ENCODE results near the gene LIN7B. TPM values are rescaled to one million over a fixed set of nuclear protein-coding genes. Genes with fewer than 3 reads are reported as not detected.

The LIN7B gene, protein sequence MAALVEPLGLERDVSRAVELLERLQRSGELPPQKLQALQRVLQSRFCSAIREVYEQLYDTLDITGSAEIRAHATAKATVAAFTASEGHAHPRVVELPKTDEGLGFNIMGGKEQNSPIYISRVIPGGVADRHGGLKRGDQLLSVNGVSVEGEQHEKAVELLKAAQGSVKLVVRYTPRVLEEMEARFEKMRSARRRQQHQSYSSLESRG
- total RNA-seq = 3.4 and 5.8 TPM in 2 replicates

DNA sequence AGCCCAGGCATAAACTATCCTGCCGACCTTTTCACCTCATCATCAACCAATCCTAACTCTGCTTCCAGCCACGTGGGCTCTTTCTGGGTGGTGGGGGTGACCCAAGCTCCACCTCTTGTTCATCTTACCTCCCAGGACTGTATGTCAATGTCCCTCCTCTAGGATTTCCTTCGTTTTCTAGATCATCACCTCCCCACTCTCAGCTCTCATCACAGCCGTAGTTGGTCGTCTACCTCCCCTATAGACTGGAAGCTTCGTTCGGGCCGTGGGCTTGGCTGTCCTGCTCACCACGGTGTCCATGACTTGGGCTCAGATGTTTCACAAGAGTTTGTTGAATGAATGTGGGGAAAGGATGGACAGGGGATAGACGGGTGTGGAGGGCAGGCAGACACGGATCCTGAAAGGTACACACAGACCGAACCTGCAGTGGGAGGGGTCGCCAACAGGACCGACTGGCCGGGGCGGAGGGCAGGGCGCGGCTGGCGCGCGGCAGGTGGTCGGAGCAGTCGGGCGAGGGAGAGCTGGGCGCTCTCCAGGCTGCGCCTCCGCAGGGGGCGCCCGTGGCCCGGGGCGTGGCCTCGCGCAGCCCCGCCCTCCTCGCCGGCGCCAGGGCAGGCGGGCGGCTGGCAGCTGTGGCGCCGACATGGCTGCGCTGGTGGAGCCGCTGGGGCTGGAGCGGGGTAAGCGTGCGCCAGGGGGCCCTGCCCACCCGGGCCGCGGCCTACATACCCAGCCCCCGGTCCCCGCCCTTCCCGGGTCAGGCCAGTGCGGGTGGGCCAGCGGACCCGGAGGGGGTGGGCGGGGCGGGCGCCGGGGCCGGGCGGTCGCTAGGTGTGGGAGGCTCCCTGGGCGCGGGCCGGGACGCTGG lies at the start of gene LIN7B:
Gene LIN7B (plus strand): TSS at position 609 of the 868 bp plus-strand sequence. CDS start 35 bp downstream, at position 644.
- no peak for DNase-seq (ENCODE audit: low read depth)
- H3K4me3 ChIP-seq (ENCODE audit: low read depth, low read length) = peak within 1 kb of the TSS; percentile 49
- TF ChIP-seq, protein P1, sequence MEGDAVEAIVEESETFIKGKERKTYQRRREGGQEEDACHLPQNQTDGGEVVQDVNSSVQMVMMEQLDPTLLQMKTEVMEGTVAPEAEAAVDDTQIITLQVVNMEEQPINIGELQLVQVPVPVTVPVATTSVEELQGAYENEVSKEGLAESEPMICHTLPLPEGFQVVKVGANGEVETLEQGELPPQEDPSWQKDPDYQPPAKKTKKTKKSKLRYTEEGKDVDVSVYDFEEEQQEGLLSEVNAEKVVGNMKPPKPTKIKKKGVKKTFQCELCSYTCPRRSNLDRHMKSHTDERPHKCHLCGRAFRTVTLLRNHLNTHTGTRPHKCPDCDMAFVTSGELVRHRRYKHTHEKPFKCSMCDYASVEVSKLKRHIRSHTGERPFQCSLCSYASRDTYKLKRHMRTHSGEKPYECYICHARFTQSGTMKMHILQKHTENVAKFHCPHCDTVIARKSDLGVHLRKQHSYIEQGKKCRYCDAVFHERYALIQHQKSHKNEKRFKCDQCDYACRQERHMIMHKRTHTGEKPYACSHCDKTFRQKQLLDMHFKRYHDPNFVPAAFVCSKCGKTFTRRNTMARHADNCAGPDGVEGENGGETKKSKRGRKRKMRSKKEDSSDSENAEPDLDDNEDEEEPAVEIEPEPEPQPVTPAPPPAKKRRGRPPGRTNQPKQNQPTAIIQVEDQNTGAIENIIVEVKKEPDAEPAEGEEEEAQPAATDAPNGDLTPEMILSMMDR (IDR thresholded peaks at IDR 0.05; ENCODE audit: insufficient read depth, low read length, poor library complexity, severe bottlenecking) = no peak
- no peaks in the 10 kb centered on the region for H3K27me3 ChIP-seq (ENCODE audit: control insufficient read depth, insufficient read depth, low read length)
- H3K36me3 ChIP-seq (ENCODE audit: control insufficient read depth, insufficient read depth, low read length) = peaks cover 1% of the 10 kb centered on the region

DNA sequence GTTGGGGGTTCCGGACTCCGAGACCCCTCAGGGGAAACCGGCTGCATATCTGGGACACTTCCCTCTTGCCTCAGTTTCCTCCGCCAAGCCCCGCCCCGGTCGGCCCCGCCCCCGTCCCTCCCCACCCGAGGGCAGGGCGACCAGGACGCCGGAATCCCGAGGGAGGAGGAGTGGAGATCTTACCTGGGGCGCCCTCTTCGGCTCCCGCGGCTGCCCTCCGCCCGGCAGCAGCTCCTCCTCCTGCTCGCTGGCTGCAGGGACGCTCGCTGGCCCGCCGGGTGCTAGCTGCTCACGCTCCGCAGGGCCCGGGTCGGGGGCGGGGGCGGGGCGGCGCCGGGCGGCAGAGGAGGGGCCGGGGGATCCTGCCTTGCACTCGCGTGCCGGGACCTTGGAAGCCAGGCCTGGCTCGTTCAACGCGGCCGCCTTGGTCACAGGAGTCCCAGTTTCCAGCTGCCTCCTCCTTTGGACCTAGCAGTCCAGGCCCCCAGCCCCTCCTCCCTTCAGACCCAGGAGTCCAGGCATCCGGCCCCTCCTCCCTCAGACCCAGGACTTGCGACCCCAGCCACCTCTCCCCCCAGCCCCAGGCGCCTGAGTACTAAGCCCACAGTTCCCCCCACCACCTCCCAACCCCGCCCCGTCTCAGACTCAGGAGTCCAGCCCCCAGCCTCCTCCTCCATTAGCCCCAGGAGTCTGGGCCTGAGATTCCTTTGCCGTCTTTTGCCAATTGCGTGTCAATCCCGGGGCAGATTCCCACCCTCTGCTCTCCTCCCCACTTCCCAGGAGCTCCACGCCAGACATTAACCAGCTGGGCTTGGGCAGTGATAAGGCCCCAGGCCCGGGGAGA lies 49.2 kb upstream of the LIN7B start, which contains the start of gene NTF4:
Gene NTF4 (minus strand): TSS at position 51 of the 844 bp plus-strand sequence. CDS start 2,821 bp downstream, outside the sequence.
- TF ChIP-seq, protein P1 (IDR thresholded peaks at IDR 0.05; ENCODE audit: insufficient read depth, low read length, poor library complexity, severe bottlenecking) = no peak
- peaks cover 26% of the 10 kb centered on the region for H3K27me3 ChIP-seq (ENCODE audit: control insufficient read depth, insufficient read depth, low read length)
- H3K36me3 ChIP-seq (ENCODE audit: control insufficient read depth, insufficient read depth, low read length) = no peaks in the 10 kb centered on the region
- peak within 1 kb of the TSS; percentile 11 for H3K4me3 ChIP-seq (ENCODE audit: low read depth, low read length)
- no peak for DNase-seq (ENCODE audit: low read depth)

DNA sequence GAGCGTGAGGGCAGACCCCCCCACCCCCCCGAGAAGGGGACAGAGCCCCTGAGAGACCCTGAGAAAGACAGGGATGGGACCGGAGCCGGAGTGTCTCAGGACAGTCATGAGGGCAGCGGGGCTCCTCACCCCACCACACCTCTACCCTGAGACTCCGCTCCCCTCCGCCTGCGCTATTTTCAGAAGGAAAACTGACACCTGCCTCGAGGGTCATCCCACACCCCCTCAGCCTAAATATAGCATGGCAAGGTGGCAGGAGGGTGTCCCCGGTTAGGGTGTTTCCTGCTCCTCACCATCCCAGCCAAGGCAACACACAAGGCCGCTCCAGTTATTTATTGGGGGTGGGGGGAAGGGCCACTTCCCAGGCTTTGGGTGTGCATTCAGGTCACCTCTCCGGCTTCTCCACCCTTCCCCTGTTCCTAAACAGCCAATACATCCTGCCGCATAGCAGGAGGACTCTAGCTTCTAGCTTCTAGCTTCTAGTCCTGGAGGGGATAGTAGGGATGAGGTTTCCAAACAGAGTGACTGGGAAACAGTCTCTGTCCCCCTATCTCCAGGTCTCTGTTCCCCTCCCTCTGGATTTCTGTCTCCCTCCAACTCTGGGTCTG lies 48.2 kb upstream of the LIN7B start:
- Histone ChIP-seq H3K27me3 (ENCODE audit: control insufficient read depth, insufficient read depth, low read length) (peaks cover 32% of the 10 kb centered on the region), H3K4me3 (ENCODE audit: low read depth, low read length) (no peak overlapping the region), H3K36me3 (ENCODE audit: control insufficient read depth, insufficient read depth, low read length) (no peaks in the 10 kb centered on the region)
- no peak for DNase-seq (ENCODE audit: low read depth)
- TF ChIP-seq, protein P1 (IDR thresholded peaks at IDR 0.05; ENCODE audit: insufficient read depth, low read length, poor library complexity, severe bottlenecking) = no peak

DNA sequence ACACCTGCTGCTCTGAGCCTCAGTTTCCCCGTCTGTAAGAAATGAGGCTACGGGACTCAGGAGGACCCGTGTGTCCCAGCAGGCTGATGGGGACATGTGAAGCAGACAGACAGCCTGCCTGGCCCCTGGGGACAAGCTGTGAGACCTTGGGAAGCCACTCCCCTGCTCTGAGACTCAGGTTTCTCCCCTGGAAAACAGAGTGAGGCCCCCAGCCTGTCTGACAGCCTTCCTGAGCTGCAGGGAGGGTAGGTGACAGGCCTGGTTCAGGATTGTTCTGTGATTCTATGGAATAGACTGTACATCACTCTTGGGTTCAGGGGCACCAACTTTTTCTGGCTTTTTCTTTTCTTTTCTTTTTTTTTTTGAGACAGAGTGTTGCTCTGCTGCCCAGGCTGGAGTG lies 46.6 kb upstream of the LIN7B start:
- no peak for DNase-seq (ENCODE audit: low read depth)
- Histone ChIP-seq H3K27me3 (ENCODE audit: control insufficient read depth, insufficient read depth, low read length) (peaks cover 44% of the 10 kb centered on the region), H3K4me3 (ENCODE audit: low read depth, low read length) (no peak overlapping the region), H3K36me3 (ENCODE audit: control insufficient read depth, insufficient read depth, low read length) (no peaks in the 10 kb centered on the region)
- TF ChIP-seq, protein P1 (IDR thresholded peaks at IDR 0.05; ENCODE audit: insufficient read depth, low read length, poor library complexity, severe bottlenecking) = no peak

DNA sequence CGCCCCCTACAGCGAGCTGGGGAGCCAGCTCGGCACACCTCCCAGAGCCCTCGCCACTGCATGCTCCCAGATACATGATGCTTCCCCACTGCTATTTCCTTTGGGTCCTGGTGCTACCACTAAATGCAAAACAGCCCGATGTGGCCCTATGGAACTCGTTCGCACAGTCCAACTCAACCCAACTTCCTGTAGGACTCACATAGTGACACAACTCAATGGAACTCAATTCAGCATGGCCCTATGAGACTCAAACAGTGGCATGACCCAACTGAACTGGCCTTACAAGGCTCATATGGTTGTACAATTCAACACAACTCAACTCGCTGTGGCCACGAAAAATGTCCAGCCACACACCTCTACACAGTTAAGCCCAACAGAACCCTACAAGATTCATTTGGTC lies 45.1 kb upstream of the LIN7B start:
- no peak overlapping the region for H3K4me3 ChIP-seq (ENCODE audit: low read depth, low read length)
- H3K27me3 ChIP-seq (ENCODE audit: control insufficient read depth, insufficient read depth, low read length) = peaks cover 57% of the 10 kb centered on the region
- H3K36me3 ChIP-seq (ENCODE audit: control insufficient read depth, insufficient read depth, low read length) = no peaks in the 10 kb centered on the region
- TF ChIP-seq, protein P1 (IDR thresholded peaks at IDR 0.05; ENCODE audit: insufficient read depth, low read length, poor library complexity, severe bottlenecking) = no peak
- DNase-seq (ENCODE audit: low read depth) = no peak
